Mesangial cell (primary cell): Measurements from ENCODE around the gene TTC17. TPM values are rescaled to one million over a fixed set of nuclear protein-coding genes. Genes with fewer than 3 reads are reported as not detected.

Experiments
- total RNA-seq: library from RNA; depleted of rRNA; stranded (reverse); fragments of >200 nt; gene quantifications from 2 replicates; pipeline ENCODE4 v1.2.3, GENCODE V29; 2015

Gene TTC17
- 20.2 and 48.2 TPM in 2 replicates for total RNA-seq

DNA sequence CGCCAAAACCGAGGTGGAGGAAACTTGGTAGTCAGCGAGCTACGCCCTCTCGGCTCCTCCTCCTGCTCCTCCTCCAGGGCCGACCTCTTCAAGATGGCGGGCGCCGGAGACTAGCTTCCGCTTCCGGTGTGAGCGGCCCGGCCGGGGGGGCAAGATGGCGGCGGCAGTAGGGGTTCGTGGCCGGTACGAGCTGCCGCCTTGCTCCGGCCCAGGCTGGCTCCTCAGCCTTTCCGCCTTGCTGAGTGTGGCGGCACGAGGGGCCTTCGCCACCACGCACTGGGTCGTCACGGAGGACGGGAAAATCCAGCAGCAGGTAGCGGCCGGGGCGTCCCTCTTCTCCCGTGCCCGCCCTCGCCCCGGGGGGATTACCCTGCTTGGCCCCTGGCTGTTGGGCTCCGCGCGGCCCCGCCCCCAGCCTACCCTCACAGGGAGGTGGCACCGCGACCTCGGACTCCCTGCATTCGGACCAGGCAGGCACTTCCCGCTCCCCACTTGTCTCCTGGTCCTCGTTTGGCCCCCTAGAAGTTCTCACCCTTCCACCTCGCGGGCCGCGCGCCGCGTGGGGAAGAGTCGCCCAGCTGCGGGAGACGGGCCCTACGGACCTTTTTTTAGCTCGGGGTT, at the start of gene TTC17:
Gene TTC17, plus strand, starts transcription at position 120 of the 621 bp plus-strand sequence. Its CDS starts 35 bp downstream, at position 155.

DNA sequence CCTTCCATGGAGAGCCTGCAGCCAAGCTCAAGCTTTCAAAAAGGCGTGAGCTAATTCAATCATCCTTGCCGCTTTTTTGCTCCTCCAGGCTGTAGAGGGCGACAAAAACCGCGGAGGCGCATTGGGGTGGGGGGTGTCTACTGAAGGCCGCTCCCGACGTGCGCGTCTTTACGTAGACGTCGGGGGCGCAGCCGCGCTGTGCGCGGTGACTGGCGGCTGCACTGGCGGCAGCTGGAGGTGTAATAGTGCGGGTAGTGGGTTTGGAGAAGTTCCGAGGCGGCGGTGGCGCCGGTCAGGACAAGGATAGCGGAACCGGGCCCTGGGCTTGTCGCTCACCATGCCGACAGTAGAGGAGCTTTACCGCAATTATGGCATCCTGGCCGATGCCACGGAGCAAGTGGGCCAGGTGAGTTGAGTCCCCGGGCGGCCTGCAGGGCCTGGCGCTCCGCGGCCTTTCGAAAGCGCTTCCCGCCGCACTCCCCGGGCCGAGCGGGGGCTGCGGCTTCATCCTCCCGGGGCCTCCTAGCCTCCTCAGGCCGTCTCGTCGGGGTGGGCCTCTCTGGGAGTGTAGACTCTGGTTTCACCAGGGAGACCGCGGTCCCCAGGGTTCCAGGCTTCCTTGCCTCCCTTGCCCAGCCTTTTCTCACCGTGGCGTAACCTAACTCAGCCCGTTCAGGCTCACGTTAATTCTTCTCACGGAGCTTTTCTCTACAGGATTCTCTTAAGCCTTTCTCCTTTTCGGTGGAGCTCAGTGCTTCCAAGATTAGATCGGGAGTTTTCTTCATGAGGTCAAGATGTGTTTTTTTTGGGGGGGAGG, 46.7 kb upstream of the TTC17 start, which contains the start of gene API5:
Gene API5, plus strand, starts transcription at position 206 of the 817 bp plus-strand sequence. Its CDS starts 132 bp downstream, at position 338.

Other genes starting within 250 kb of the TTC17 start
- 36.3 and 57.5 TPM in 2 replicates for gene API5, start 46.9 kb upstream of the TTC17 start, total RNA-seq